ENCODE data around the gene RBCK1. TPM values are rescaled to one million over a fixed set of nuclear protein-coding genes. Genes with fewer than 3 reads are reported as not detected.

RBCK1 gene
- total and polyA plus RNA-seq, 9 of the 15 experiments (the other 6 are each of a cell fraction or from before 2014, with no cell fraction given) = 5.9 to 59.3 (median 26.5) TPM

DNA sequence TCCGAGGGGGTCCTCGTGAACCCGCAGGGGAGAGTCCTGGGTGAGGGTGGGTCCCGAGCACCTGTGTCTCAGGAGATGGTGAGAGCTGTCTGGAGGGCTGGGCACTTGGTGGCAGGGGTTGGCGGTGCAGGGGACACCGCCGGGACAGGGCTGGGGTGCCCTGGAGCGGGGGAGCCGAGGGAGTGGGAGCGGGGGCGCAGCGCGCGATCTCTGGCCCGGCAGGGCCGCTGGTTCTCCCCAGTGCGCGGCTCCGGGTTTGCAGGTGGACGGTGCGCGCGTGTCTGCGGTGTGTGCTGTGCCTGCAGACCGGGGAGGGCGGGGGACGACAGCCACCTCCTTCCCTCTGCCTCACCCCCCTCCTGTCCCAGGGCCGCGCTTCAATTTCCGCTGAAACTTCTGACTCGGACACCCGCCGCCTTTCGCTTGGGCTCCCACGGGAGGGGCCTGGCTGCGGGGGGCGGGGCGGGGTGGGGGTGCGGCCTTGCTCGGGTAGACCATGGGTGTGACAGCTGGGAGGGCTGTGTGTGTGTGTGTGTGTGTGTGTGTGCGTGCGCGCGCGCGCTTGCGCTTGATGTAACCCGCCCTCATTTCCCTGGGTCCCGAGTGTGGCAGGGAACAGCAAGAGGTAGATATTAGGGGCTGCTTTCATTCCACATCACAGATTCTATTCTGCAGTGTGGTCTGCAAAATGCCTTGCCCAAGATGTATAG lies 26.4 kb upstream of the RBCK1 start (continued):
- no peak for TF ChIP-seq RBM17 (IDR thresholded peaks at IDR 0.05; ENCODE audit: borderline replicate concordance, low read depth, low read length)
- no peak for TF ChIP-seq XRCC4 (IDR thresholded peaks at IDR 0.05; ENCODE audit: extremely low read depth, insufficient read depth, insufficient read length)
- TF ChIP-seq U2AF1 (optimal IDR thresholded peaks at IDR 0.05; ENCODE audit: low read depth, low read length) = no peak
- no peak for TF ChIP-seq ZNF764 (CRISPR knock-in tag; IDR thresholded peaks at IDR 0.05; ENCODE audit: low read depth)
- TF ChIP-seq, protein P1, sequence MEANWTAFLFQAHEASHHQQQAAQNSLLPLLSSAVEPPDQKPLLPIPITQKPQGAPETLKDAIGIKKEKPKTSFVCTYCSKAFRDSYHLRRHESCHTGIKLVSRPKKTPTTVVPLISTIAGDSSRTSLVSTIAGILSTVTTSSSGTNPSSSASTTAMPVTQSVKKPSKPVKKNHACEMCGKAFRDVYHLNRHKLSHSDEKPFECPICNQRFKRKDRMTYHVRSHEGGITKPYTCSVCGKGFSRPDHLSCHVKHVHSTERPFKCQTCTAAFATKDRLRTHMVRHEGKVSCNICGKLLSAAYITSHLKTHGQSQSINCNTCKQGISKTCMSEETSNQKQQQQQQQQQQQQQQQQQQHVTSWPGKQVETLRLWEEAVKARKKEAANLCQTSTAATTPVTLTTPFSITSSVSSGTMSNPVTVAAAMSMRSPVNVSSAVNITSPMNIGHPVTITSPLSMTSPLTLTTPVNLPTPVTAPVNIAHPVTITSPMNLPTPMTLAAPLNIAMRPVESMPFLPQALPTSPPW (CRISPR knock-in tag; IDR thresholded peaks at IDR 0.05) = peak; percentile 95
- TF ChIP-seq, protein P2, sequence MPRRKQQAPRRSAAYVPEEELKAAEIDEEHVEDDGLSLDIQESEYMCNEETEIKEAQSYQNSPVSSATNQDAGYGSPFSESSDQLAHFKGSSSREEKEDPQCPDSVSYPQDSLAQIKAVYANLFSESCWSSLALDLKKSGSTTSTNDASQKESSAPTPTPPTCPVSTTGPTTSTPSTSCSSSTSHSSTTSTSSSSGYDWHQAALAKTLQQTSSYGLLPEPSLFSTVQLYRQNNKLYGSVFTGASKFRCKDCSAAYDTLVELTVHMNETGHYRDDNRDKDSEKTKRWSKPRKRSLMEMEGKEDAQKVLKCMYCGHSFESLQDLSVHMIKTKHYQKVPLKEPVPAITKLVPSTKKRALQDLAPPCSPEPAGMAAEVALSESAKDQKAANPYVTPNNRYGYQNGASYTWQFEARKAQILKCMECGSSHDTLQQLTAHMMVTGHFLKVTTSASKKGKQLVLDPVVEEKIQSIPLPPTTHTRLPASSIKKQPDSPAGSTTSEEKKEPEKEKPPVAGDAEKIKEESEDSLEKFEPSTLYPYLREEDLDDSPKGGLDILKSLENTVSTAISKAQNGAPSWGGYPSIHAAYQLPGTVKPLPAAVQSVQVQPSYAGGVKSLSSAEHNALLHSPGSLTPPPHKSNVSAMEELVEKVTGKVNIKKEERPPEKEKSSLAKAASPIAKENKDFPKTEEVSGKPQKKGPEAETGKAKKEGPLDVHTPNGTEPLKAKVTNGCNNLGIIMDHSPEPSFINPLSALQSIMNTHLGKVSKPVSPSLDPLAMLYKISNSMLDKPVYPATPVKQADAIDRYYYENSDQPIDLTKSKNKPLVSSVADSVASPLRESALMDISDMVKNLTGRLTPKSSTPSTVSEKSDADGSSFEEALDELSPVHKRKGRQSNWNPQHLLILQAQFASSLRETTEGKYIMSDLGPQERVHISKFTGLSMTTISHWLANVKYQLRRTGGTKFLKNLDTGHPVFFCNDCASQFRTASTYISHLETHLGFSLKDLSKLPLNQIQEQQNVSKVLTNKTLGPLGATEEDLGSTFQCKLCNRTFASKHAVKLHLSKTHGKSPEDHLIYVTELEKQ (CRISPR knock-in tag; IDR thresholded peaks at IDR 0.05) = no peak
- TF ChIP-seq MTA2 (IDR thresholded peaks at IDR 0.05; ENCODE audit: low read depth) = no peak
- TF ChIP-seq PHB2 (IDR thresholded peaks at IDR 0.05; ENCODE audit: low read depth) = no peak
